AG20443 (cell line): Measurements from ENCODE around the gene OR2B6.
"Not testable (repeated sequence)": the region's sequence is repeated elsewhere in the genome, so short reads cannot be mapped to it uniquely, and the experiment has no call there.

ENCODE experiments used
- DNase-seq: peaks from one replicate; pipeline ENCODE4 v3.0.0; 2012; ENCODE audit warnings: low spot score, mixed read lengths

OR2B6 gene

DNA sequence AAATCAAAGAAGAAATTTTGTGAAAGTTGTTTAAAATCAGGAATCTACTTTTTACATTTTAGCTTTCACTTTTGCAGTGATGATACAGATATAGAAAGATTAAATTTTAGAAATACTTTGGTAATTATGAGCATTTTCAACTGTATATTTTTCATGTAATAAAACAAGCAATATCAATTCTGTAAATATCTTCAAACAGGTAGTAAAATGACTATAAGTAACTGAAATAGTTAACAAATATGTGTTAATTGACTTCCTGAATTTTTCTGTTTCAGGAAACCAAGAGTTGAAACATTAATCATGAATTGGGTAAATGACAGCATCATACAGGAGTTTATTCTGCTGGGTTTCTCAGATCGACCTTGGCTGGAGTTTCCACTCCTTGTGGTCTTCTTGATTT, at the start of gene OR2B6:
OR2B6 (plus strand) TSS at position 301 of the 400 bp plus-strand sequence; CDS start at position 301, 0 bp downstream.
- DNase-seq: no peak

DNA sequence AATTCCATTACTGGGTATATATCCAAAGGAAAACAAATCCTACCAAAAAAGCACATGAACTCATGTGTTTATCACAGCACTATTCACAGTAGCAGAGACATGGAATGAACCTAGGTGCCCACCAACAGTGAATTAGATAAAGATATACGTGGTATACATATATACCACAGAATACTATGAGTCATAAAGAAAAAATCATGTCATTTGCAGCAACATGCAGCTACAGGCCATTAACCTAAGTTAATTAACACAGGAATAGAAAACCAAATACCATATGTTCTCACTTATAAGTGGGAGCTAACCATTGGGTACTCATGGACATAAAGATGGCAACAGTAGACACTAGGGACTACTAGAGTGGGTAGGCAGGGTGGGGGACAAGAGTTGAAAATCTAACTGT, 49.0 kb upstream of the OR2B6 start:
- no peak for DNase-seq

DNA sequence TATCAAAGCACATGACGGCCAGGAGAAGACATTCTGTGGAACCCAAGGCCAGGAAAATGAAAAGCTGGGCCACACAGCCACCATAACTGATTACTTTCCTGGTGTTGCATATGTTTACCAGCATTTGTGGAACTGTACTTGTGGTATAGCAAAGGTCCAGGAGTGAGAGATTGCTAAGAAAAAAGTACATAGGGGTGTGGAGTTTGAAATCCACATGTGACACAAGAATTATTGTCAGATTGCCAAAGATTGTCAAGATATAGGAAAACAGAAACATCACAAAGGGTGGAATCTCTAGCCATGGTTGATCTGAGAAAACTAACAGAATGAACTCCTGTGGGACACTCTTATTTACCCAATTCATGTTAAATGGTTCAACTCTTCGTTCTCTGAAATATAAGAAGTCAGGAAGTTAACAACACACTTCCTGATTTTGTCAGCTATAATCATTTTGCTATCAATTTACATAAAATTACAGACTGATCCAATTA, 45.0 kb upstream of the OR2B6 start, which contains the start of gene OR2B2:
OR2B2 (minus strand) TSS at position 441 of the 491 bp plus-strand sequence; CDS start at position 364, 77 bp downstream.
- DNase-seq: no peak

DNA sequence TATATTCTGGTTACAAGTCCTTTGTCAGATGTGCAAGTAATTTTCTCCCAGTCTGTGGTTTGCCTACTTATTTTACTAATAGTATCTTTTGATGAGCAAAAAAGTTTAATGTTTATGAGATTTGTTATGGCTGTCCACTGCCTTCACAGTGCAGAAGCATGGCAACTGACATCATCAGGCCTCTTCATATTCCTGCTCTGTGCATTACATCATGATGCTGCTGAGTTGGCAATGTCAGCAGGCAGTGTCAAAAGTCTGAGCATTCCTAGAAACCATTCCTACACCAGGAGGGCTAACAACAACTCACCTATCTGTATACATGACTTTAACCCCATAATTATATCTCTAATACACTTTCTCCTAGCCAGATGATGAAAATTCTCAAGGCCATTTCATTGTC, 34.1 kb upstream of the OR2B6 start:
- DNase-seq: no peak

GRCh38 chr6:27924179-27924578, 32.9 kb upstream of the OR2B6 start:
- DNase-seq: no peak

GRCh38 chr6:27928041-27928440, 29.0 kb upstream of the OR2B6 start:
- DNase-seq: not testable (repeated sequence)

GRCh38 chr6:27929930-27930329, 27.1 kb upstream of the OR2B6 start:
- DNase-seq: not testable (repeated sequence)

GRCh38 chr6:27931209-27931608, 25.8 kb upstream of the OR2B6 start:
- no peak for DNase-seq

DNA sequence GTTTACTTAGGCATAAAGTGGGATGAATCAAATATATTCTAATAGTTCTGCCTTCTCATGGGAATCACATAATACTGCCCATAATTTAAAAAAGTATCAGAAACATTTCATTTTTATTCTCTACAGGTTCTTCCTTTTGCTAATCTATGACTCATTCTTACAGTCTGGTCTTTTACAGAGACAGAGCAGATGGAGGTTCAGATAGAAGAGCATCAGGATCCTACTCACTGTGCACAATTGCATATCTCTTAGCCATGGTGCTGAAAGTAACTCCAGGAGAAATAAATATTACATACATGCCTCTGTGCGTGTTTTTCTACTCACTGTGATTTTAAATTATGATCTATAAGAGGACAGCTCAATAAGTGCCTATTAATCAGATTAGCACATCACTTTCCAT, 16.3 kb upstream of the OR2B6 start:
- no peak for DNase-seq

- DNase-seq: not testable (repeated sequence)
These were observed 14.0 kb upstream of the OR2B6 start for GRCh38 chr6:27943072-27943471.

GRCh38 chr6:27948237-27948636, 8.8 kb upstream of the OR2B6 start:
- no peak for DNase-seq

DNA sequence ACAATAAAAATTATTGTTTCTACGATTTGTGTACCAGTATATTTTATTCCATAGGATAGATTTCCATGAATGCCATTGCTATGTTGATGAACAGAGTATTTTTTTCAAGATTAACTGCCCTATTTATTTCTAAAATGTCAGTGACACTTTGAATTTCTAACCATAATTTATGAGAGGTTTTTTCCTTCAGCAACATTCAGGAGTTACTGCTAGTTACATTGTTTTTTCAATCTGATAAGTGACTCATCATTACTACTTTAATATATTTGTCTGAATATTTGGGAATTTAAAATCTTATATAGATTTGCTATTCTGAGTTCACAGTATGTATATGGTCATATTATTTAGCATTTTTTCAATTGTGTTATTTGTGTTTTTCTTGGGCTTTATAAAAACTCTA, 6.0 kb upstream of the OR2B6 start:
- no peak for DNase-seq

GRCh38 chr6:27957516-27957915, 475 bp downstream of the OR2B6 start:
- DNase-seq: no peak

DNA sequence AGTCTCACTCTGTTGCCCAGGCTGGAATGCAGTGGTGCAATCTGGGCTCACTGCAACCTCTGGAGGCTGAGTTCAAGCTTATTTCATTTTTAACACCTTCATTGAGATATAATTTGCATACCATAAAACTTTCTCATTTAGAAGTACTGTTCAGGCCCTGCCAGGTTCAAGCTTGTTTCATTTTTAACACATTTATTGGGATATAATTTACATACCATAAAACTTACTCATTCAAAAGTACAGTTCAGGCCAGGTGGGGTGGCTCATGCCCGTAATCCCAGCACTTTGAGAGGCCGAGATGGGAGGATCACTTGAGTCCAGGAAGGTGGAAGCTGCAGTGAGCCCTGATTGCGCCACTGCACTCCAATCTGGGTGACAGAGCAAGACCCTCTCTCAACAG, 5.5 kb downstream of the OR2B6 start:
- no peak for DNase-seq

- no peak for DNase-seq
These were observed 9.0 kb downstream of the OR2B6 start for GRCh38 chr6:27966044-27966443.

DNA sequence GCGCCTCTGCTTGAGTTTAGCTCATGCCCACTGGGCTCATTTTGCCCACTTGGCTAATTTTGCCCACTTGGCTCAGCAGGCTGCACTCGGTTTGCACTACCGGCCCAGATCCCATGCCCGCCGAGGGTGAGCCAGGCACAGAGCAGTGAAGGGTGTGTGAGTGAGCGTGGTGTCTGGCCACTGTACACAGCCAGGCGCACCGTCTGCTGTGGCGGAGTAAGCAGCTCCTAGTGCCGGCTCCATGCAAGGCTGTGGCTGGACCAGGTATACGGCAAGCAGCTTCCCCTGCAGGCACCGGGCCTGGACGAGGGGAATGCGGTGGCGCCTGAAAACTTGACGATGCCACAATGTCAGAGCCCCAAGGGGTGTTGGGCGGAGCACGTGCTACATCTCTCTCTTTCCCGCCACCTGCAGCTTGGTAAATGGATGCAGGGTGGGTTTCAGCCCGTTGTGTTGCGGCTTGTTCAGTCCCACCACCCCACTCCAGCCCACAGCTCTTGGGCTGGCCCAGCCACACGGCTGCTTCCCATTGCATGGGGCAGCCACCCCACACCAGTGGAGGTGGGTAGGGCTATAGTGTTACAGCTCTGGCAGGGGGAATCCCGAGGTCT, 9.9 kb downstream of the OR2B6 start:
- DNase-seq: no peak

- no peak for DNase-seq
These were observed 13.4 kb downstream of the OR2B6 start for GRCh38 chr6:27970444-27970843.

DNA sequence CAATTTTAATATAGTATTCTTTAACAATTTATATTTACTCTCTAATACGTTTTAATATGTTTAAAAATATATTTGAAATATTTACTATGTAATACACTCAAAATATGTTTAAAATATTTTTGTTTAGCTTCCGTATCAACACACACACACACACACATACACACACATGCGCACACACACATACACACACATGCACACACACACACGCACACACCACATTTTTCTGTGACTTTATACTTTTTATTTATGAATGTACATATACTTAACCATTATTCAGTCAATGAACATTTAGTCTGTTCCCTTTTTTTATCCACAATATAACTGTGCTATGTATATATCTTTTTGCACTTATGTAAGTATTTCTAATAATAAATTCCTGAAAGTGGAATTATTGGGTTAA, 15.7 kb downstream of the OR2B6 start:
- DNase-seq: no peak

- DNase-seq: no peak
These were observed 20.3 kb downstream of the OR2B6 start for GRCh38 chr6:27977387-27977786.

- no peak for DNase-seq
These were observed 21.7 kb downstream of the OR2B6 start for GRCh38 chr6:27978705-27979104.

GRCh38 chr6:27980111-27980510, 23.1 kb downstream of the OR2B6 start:
- no peak for DNase-seq

DNA sequence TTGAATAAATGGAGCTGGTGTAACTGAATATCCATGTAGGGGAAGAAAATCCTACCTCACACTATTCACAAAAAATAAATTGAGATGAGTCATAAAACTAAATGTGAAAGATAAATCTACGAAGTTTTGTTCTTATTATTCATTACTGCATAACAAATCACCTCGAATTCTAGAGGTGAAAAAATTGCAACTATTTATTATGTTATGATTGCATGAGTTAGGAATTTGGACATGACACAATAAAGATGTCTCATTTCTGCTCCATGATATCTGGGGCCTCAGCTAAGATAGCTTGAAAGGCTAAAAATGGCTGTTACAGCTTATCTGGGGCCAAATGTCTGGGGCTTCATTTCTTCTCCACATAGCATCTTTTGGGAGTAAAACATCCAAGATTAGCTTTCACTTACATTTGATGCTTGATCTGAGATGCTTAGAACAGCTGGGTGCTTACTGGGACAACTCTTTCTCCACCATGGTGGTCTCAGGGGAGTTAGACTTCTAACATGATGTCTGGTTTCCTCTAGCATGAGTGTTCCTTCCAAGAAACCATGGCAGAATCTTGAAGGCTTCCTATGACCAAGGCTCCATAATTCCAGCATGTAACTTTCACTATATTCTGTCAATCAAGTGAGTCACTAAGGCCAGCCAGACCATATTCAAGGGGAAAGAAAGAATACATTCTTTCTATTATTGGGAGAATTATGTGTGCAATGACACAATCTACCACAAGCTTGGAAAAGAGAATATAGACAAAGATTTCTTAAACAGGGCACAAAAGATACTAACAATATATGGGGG, 30.1 kb downstream of the OR2B6 start:
- no peak for DNase-seq

DNA sequence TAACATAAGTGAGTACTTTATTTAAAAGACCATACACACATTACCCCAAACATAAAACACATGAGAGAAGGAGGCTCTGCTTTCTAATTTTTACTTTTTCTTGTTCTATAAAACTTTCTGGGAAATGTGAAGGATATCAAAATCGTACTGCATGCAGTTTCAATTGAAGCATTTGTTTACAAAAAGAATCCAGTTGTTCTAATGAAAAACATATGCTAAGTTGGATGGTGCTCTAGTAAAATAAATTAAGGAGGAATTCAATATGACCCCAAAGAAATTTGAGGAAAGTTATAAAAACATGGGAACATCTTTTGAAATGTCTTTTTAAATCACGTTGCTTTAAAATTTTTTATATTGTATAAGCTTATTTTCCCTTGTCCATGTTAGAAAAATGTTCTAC, 37.6 kb downstream of the OR2B6 start:
- no peak for DNase-seq
